ENCODE data around the gene DNMBP. TPM values are rescaled to one million over a fixed set of nuclear protein-coding genes. Genes with fewer than 3 reads are reported as not detected.
"Not testable (repeated sequence)": the region's sequence is repeated elsewhere in the genome, so short reads cannot be mapped to it uniquely, and the experiment has no call there.

Gene DNMBP
- total and polyA plus RNA-seq, 5 donors from 2014 or later, result 0.22 to 2.4 (median 0.65) TPM

- ATAC-seq (ENCODE audit: low read depth in 2 of 2) (no peak), DNase-seq (no peak)
- Mint-ChIP-seq H3K4me3 (no peak overlapping the region), H3K36me3 (peaks cover 18% of the 10 kb centered on the region), H3K4me1 (no peaks in the 10 kb centered on the region), H3K9me3 (no peaks in the 10 kb centered on the region), H3K27ac (no peak overlapping the region), H3K27me3 (no peaks in the 10 kb centered on the region)
- H3K4me1 ChIP-seq (ENCODE audit: control insufficient read depth, insufficient read depth, low read length, poor library complexity, severe bottlenecking), result no peaks in the 10 kb centered on the region
- no peak overlapping the region for H3K4me3 ChIP-seq (ENCODE audit: low read depth, low read length)
- no peaks in the 10 kb centered on the region for H3K9me3 ChIP-seq (ENCODE audit: control insufficient read depth in 2 of 2, low read length in 2 of 2)
- H3K27me3 ChIP-seq (ENCODE audit: control insufficient read depth, insufficient read depth, low read length), result no peaks in the 10 kb centered on the region
- H3K36me3 ChIP-seq (ENCODE audit: control insufficient read depth, insufficient read depth, low read length), result no peaks in the 10 kb centered on the region
- no peak overlapping the region for H3K27ac ChIP-seq (ENCODE audit: insufficient read depth, low read length, poor library complexity, severe bottlenecking)
These were observed 36.6 kb downstream of the DNMBP start for GRCh38 chr10:99973190-99973589.

- Mint-ChIP-seq H3K27me3 (no peaks in the 10 kb centered on the region), H3K4me1 (no peaks in the 10 kb centered on the region), H3K36me3 (peaks cover 26% of the 10 kb centered on the region), H3K27ac (no peak overlapping the region), H3K4me3 (no peak overlapping the region), H3K9me3 (no peaks in the 10 kb centered on the region)
- Histone ChIP-seq H3K4me3 (ENCODE audit: low read depth, low read length) (no peak overlapping the region), H3K36me3 (ENCODE audit: control insufficient read depth, insufficient read depth, low read length) (no peaks in the 10 kb centered on the region), H3K27ac (ENCODE audit: insufficient read depth, low read length, poor library complexity, severe bottlenecking) (no peak overlapping the region), H3K9me3 (ENCODE audit: control insufficient read depth in 2 of 2, low read length in 2 of 2) (no peaks in the 10 kb centered on the region), H3K27me3 (ENCODE audit: control insufficient read depth, insufficient read depth, low read length) (no peaks in the 10 kb centered on the region), H3K4me1 (ENCODE audit: control insufficient read depth, insufficient read depth, low read length, poor library complexity, severe bottlenecking) (no peaks in the 10 kb centered on the region)
- DNase-seq, result no peak
- ATAC-seq (ENCODE audit: low read depth in 2 of 2), result no peak
These were observed 41.8 kb downstream of the DNMBP start for GRCh38 chr10:99967961-99968360.

GRCh38 chr10:99966306-99966705 lies 43.4 kb downstream of the DNMBP start:
- no peak overlapping the region for H3K27ac ChIP-seq (ENCODE audit: insufficient read depth, low read length, poor library complexity, severe bottlenecking)
- no peak overlapping the region for H3K4me3 Mint-ChIP-seq
- peak overlapping the region in 1 of 3 donors; percentile 27 for H3K27ac Mint-ChIP-seq
- no peaks in the 10 kb centered on the region for H3K36me3 ChIP-seq (ENCODE audit: control insufficient read depth, insufficient read depth, low read length)
- no peaks in the 10 kb centered on the region for H3K9me3 Mint-ChIP-seq
- H3K4me1 ChIP-seq (ENCODE audit: control insufficient read depth, insufficient read depth, low read length, poor library complexity, severe bottlenecking), result no peaks in the 10 kb centered on the region
- ATAC-seq (ENCODE audit: low read depth in 2 of 2), result peak in 1 of 2 donors; percentile 28
- H3K27me3 ChIP-seq (ENCODE audit: control insufficient read depth, insufficient read depth, low read length), result no peaks in the 10 kb centered on the region
- H3K27me3 Mint-ChIP-seq, result no peaks in the 10 kb centered on the region
- peaks cover 22% of the 10 kb centered on the region for H3K36me3 Mint-ChIP-seq
- no peaks in the 10 kb centered on the region for H3K9me3 ChIP-seq (ENCODE audit: control insufficient read depth in 2 of 2, low read length in 2 of 2)
- no peaks in the 10 kb centered on the region for H3K4me1 Mint-ChIP-seq
- no peak overlapping the region for H3K4me3 ChIP-seq (ENCODE audit: low read depth, low read length)
- peak in 1 of 3 donors; percentile 44 for DNase-seq

- Histone ChIP-seq H3K36me3 (ENCODE audit: control insufficient read depth, insufficient read depth, low read length) (no peaks in the 10 kb centered on the region), H3K27me3 (ENCODE audit: control insufficient read depth, insufficient read depth, low read length) (no peaks in the 10 kb centered on the region), H3K9me3 (ENCODE audit: control insufficient read depth in 2 of 2, low read length in 2 of 2) (no peaks in the 10 kb centered on the region), H3K4me3 (ENCODE audit: low read depth, low read length) (no peak overlapping the region), H3K27ac (ENCODE audit: insufficient read depth, low read length, poor library complexity, severe bottlenecking) (no peak overlapping the region), H3K4me1 (ENCODE audit: control insufficient read depth, insufficient read depth, low read length, poor library complexity, severe bottlenecking) (no peaks in the 10 kb centered on the region)
- ATAC-seq (ENCODE audit: low read depth in 2 of 2) (no peak), DNase-seq (no peak)
- H3K4me1 Mint-ChIP-seq, result no peaks in the 10 kb centered on the region
- peak overlapping the region in 1 of 3 donors; percentile 27 for H3K27ac Mint-ChIP-seq
- peaks cover 18% of the 10 kb centered on the region for H3K36me3 Mint-ChIP-seq
- no peaks in the 10 kb centered on the region for H3K27me3 Mint-ChIP-seq
- H3K9me3 Mint-ChIP-seq, result no peaks in the 10 kb centered on the region
- no peak overlapping the region for H3K4me3 Mint-ChIP-seq
These were observed 44.0 kb downstream of the DNMBP start for GRCh38 chr10:99965700-99966099.

GRCh38 chr10:99964791-99965190 lies 45.0 kb downstream of the DNMBP start:
- Histone ChIP-seq H3K27ac (ENCODE audit: insufficient read depth, low read length, poor library complexity, severe bottlenecking) (no peak overlapping the region), H3K27me3 (ENCODE audit: control insufficient read depth, insufficient read depth, low read length) (no peaks in the 10 kb centered on the region), H3K4me1 (ENCODE audit: control insufficient read depth, insufficient read depth, low read length, poor library complexity, severe bottlenecking) (no peaks in the 10 kb centered on the region), H3K4me3 (ENCODE audit: low read depth, low read length) (no peak overlapping the region), H3K9me3 (ENCODE audit: control insufficient read depth in 2 of 2, low read length in 2 of 2) (no peaks in the 10 kb centered on the region), H3K36me3 (ENCODE audit: control insufficient read depth, insufficient read depth, low read length) (no peaks in the 10 kb centered on the region)
- no peaks in the 10 kb centered on the region for H3K27me3 Mint-ChIP-seq
- no peak overlapping the region for H3K27ac Mint-ChIP-seq
- no peaks in the 10 kb centered on the region for H3K4me1 Mint-ChIP-seq
- ATAC-seq (ENCODE audit: low read depth in 2 of 2) (no peak), DNase-seq (no peak)
- peaks cover 10% of the 10 kb centered on the region for H3K36me3 Mint-ChIP-seq
- H3K9me3 Mint-ChIP-seq, result no peaks in the 10 kb centered on the region
- H3K4me3 Mint-ChIP-seq, result no peak overlapping the region

- not testable (repeated sequence) for H3K4me1 ChIP-seq (ENCODE audit: control insufficient read depth, insufficient read depth, low read length, poor library complexity, severe bottlenecking); H3K27ac ChIP-seq (ENCODE audit: insufficient read depth, low read length, poor library complexity, severe bottlenecking); H3K36me3 ChIP-seq (ENCODE audit: control insufficient read depth, insufficient read depth, low read length); H3K4me3 ChIP-seq (ENCODE audit: low read depth, low read length); H3K9me3 ChIP-seq (ENCODE audit: control insufficient read depth in 2 of 2, low read length in 2 of 2); DNase-seq; H3K4me1 Mint-ChIP-seq; ATAC-seq (ENCODE audit: low read depth in 2 of 2); H3K27ac Mint-ChIP-seq; H3K27me3 Mint-ChIP-seq; H3K27me3 ChIP-seq (ENCODE audit: control insufficient read depth, insufficient read depth, low read length); H3K9me3 Mint-ChIP-seq; H3K36me3 Mint-ChIP-seq; H3K4me3 Mint-ChIP-seq
These were observed 46.1 kb downstream of the DNMBP start for GRCh38 chr10:99963467-99964165.

GRCh38 chr10:99958806-99959205 lies 50.9 kb downstream of the DNMBP start:
- H3K27me3 Mint-ChIP-seq, result peaks cover under 1% of the 10 kb centered on the region

GRCh38 chr10:99958302-99958701 lies 51.4 kb downstream of the DNMBP start:
- Histone ChIP-seq H3K27me3 (ENCODE audit: control insufficient read depth, insufficient read depth, low read length) (no peaks in the 10 kb centered on the region), H3K9me3 (ENCODE audit: control insufficient read depth in 2 of 2, low read length in 2 of 2) (no peaks in the 10 kb centered on the region), H3K27ac (ENCODE audit: insufficient read depth, low read length, poor library complexity, severe bottlenecking) (no peak overlapping the region), H3K36me3 (ENCODE audit: control insufficient read depth, insufficient read depth, low read length) (no peaks in the 10 kb centered on the region), H3K4me1 (ENCODE audit: control insufficient read depth, insufficient read depth, low read length, poor library complexity, severe bottlenecking) (no peaks in the 10 kb centered on the region), H3K4me3 (ENCODE audit: low read depth, low read length) (no peak overlapping the region)
- H3K27me3 Mint-ChIP-seq, result peaks cover 4% of the 10 kb centered on the region
- no peak overlapping the region for H3K4me3 Mint-ChIP-seq
- H3K36me3 Mint-ChIP-seq, result peaks cover 18% of the 10 kb centered on the region
- ATAC-seq (ENCODE audit: low read depth in 2 of 2) (no peak), DNase-seq (no peak)
- no peak overlapping the region for H3K27ac Mint-ChIP-seq
- H3K9me3 Mint-ChIP-seq, result peaks cover 0 to 3% (median 0%) of the 10 kb centered on the region in 7 donors
- H3K4me1 Mint-ChIP-seq, result peaks cover 0 to 2% (median 0%) of the 10 kb centered on the region in 4 donors

More at GRCh38 chr10:99958806-99959205, 50.9 kb downstream of the DNMBP start:
- no peak overlapping the region for H3K4me3 ChIP-seq (ENCODE audit: low read depth, low read length)
- Mint-ChIP-seq H3K36me3 (peaks cover 18% of the 10 kb centered on the region), H3K4me3 (no peak overlapping the region), H3K27ac (no peak overlapping the region), H3K4me1 (peaks cover 0 to 2% (median 0%) of the 10 kb centered on the region in 4 donors), H3K9me3 (peaks cover 0 to 3% (median 0%) of the 10 kb centered on the region in 7 donors)
- H3K9me3 ChIP-seq (ENCODE audit: control insufficient read depth in 2 of 2, low read length in 2 of 2), result no peaks in the 10 kb centered on the region
- H3K27me3 ChIP-seq (ENCODE audit: control insufficient read depth, insufficient read depth, low read length), result no peaks in the 10 kb centered on the region
- H3K27ac ChIP-seq (ENCODE audit: insufficient read depth, low read length, poor library complexity, severe bottlenecking), result no peak overlapping the region
- H3K36me3 ChIP-seq (ENCODE audit: control insufficient read depth, insufficient read depth, low read length), result no peaks in the 10 kb centered on the region
- ATAC-seq (ENCODE audit: low read depth in 2 of 2), result no peak
- no peaks in the 10 kb centered on the region for H3K4me1 ChIP-seq (ENCODE audit: control insufficient read depth, insufficient read depth, low read length, poor library complexity, severe bottlenecking)
- no peak for DNase-seq
